ENCODE measurements around the gene GCSH.

The GCSH gene

DNA sequence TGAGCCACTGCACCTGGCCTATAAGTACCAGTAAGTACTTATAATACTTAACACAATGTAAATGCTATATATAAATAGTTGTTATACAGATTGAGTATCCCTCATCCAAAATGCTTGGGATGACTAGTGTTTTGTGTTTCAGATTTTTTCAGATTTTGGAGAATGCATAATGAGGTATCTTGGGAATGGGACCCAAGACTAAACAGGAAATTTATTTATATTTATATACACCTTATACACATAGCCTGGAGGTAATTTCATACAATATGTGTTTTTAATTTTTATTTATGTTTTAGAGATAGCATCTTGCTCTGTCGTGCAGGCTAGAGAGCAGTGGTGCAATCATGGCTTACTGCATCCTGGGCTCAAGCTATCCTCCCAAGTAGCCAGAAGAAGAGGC, 9.8 kb upstream of the GCSH start:
- Histone ChIP-seq H3K4me3 (ENCODE audit: low read length in 2 of 2) (no peak overlapping the region), H3K27me3 (ENCODE audit: control insufficient read depth in 2 of 2, insufficient read depth in 2 of 2, low read length in 2 of 2) (no peaks in the 10 kb centered on the region), H3K27ac (ENCODE audit: low read depth in 2 of 2, low read length in 2 of 2) (no peak overlapping the region), H3K9me3 (ENCODE audit: control insufficient read depth in 2 of 2, low read length in 2 of 2) (no peaks in the 10 kb centered on the region), H3K36me3 (ENCODE audit: control insufficient read depth in 2 of 2, insufficient read depth in 2 of 2, low read length in 2 of 2) (no peaks in the 10 kb centered on the region), H3K4me1 (ENCODE audit: control insufficient read depth in 2 of 2, insufficient read depth in 2 of 2, low read length in 2 of 2) (no peaks in the 10 kb centered on the region), H3K9ac (ENCODE audit: low read depth in 1 of 2, low read length in 2 of 2) (no peak overlapping the region)

- Histone ChIP-seq H3K9me3 (ENCODE audit: control insufficient read depth in 2 of 2, low read length in 2 of 2) (no peaks in the 10 kb centered on the region), H3K4me3 (ENCODE audit: low read length in 2 of 2) (no peak overlapping the region), H3K4me1 (ENCODE audit: control insufficient read depth in 2 of 2, insufficient read depth in 2 of 2, low read length in 2 of 2) (peaks cover 3 to 5% of the 10 kb centered on the region in 2 donors), H3K27ac (ENCODE audit: low read depth in 2 of 2, low read length in 2 of 2) (no peak overlapping the region), H3K9ac (ENCODE audit: low read depth in 1 of 2, low read length in 2 of 2) (no peak overlapping the region), H3K36me3 (ENCODE audit: control insufficient read depth in 2 of 2, insufficient read depth in 2 of 2, low read length in 2 of 2) (no peaks in the 10 kb centered on the region), H3K27me3 (ENCODE audit: control insufficient read depth in 2 of 2, insufficient read depth in 2 of 2, low read length in 2 of 2) (no peaks in the 10 kb centered on the region)
These were observed 5.5 kb upstream of the GCSH start for GRCh38 chr16:81101702-81102101.

DNA sequence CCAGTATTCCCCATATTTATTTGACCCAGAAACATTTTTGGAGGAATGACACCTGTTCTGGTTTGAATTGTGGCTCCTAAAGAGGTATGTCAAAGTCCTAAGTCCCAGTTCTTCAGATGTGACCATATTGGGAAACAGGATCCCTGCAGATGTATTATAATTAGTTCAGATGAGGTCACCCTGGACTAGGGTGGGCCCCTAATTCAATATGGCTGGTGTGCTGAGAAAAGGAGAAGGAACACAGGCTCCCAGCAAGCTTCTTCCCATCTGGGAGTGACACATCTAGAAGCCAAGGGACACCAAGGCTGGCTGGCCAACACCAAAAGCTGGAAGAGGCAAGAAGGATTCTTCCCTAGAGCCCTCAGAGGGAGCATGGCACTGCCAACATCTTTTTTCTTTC, 3.8 kb upstream of the GCSH start:
- H3K9me3 ChIP-seq (ENCODE audit: control insufficient read depth in 2 of 2, low read length in 2 of 2): no peaks in the 10 kb centered on the region
- no peak overlapping the region for H3K4me3 ChIP-seq (ENCODE audit: low read length in 2 of 2)
- H3K4me1 ChIP-seq (ENCODE audit: control insufficient read depth in 2 of 2, insufficient read depth in 2 of 2, low read length in 2 of 2): peaks cover 3 to 7% of the 10 kb centered on the region in 2 donors
- H3K36me3 ChIP-seq (ENCODE audit: control insufficient read depth in 2 of 2, insufficient read depth in 2 of 2, low read length in 2 of 2): no peaks in the 10 kb centered on the region
- H3K27me3 ChIP-seq (ENCODE audit: control insufficient read depth in 2 of 2, insufficient read depth in 2 of 2, low read length in 2 of 2): no peaks in the 10 kb centered on the region
- H3K9ac ChIP-seq (ENCODE audit: low read depth in 1 of 2, low read length in 2 of 2): no peak overlapping the region
- H3K27ac ChIP-seq (ENCODE audit: low read depth in 2 of 2, low read length in 2 of 2): no peak overlapping the region

GRCh38 chr16:81097230-81097629, 1.0 kb upstream of the GCSH start:
- no peak overlapping the region for H3K9ac ChIP-seq (ENCODE audit: low read depth in 1 of 2, low read length in 2 of 2)
- peaks cover 3 to 7% of the 10 kb centered on the region in 2 donors for H3K4me1 ChIP-seq (ENCODE audit: control insufficient read depth in 2 of 2, insufficient read depth in 2 of 2, low read length in 2 of 2)
- H3K9me3 ChIP-seq (ENCODE audit: control insufficient read depth in 2 of 2, low read length in 2 of 2): no peaks in the 10 kb centered on the region
- H3K36me3 ChIP-seq (ENCODE audit: control insufficient read depth in 2 of 2, insufficient read depth in 2 of 2, low read length in 2 of 2): no peaks in the 10 kb centered on the region
- H3K4me3 ChIP-seq (ENCODE audit: low read length in 2 of 2): peak overlapping the region; percentile 62 to 71
- H3K27me3 ChIP-seq (ENCODE audit: control insufficient read depth in 2 of 2, insufficient read depth in 2 of 2, low read length in 2 of 2): no peaks in the 10 kb centered on the region
- H3K27ac ChIP-seq (ENCODE audit: low read depth in 2 of 2, low read length in 2 of 2): peak overlapping the region; percentile 61 to 84

- Histone ChIP-seq H3K36me3 (ENCODE audit: control insufficient read depth in 2 of 2, insufficient read depth in 2 of 2, low read length in 2 of 2) (no peaks in the 10 kb centered on the region), H3K9me3 (ENCODE audit: control insufficient read depth in 2 of 2, low read length in 2 of 2) (no peaks in the 10 kb centered on the region), H3K4me1 (ENCODE audit: control insufficient read depth in 2 of 2, insufficient read depth in 2 of 2, low read length in 2 of 2) (peaks cover 3 to 7% of the 10 kb centered on the region in 2 donors), H3K27ac (ENCODE audit: low read depth in 2 of 2, low read length in 2 of 2) (peak overlapping the region; percentile 61 to 84), H3K27me3 (ENCODE audit: control insufficient read depth in 2 of 2, insufficient read depth in 2 of 2, low read length in 2 of 2) (no peaks in the 10 kb centered on the region), H3K9ac (ENCODE audit: low read depth in 1 of 2, low read length in 2 of 2) (peak overlapping the region in 1 of 2 donors; percentile 1), H3K4me3 (ENCODE audit: low read length in 2 of 2) (peak overlapping the region; percentile 62 to 71)
These were observed 567 bp upstream of the GCSH start for GRCh38 chr16:81096715-81097208.

DNA sequence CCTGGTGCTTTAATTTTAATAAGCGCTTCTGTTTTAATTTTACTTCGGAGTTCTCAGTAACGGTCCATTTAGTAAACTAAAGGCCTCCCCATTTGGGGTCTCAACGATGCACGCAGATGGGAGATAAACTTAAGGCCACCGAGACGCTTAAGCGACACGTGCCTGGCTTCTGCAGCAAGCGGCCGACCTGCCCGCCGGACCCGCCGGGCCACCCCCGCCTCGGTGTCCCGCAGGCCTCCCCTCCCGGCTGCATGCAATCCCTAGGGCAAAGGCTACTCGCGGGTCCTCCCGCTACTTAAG, 592 bp downstream of the GCSH start:
- Histone ChIP-seq H3K9ac (ENCODE audit: low read depth in 1 of 2, low read length in 2 of 2) (peak overlapping the region; percentile 63 to 67), H3K9me3 (ENCODE audit: control insufficient read depth in 2 of 2, low read length in 2 of 2) (no peaks in the 10 kb centered on the region), H3K27ac (ENCODE audit: low read depth in 2 of 2, low read length in 2 of 2) (peak overlapping the region; percentile 52 to 58), H3K36me3 (ENCODE audit: control insufficient read depth in 2 of 2, insufficient read depth in 2 of 2, low read length in 2 of 2) (no peaks in the 10 kb centered on the region), H3K4me3 (ENCODE audit: low read length in 2 of 2) (peak overlapping the region; percentile 77 to 78), H3K4me1 (ENCODE audit: control insufficient read depth in 2 of 2, insufficient read depth in 2 of 2, low read length in 2 of 2) (peaks cover 3 to 7% of the 10 kb centered on the region in 2 donors), H3K27me3 (ENCODE audit: control insufficient read depth in 2 of 2, insufficient read depth in 2 of 2, low read length in 2 of 2) (no peaks in the 10 kb centered on the region)

DNA sequence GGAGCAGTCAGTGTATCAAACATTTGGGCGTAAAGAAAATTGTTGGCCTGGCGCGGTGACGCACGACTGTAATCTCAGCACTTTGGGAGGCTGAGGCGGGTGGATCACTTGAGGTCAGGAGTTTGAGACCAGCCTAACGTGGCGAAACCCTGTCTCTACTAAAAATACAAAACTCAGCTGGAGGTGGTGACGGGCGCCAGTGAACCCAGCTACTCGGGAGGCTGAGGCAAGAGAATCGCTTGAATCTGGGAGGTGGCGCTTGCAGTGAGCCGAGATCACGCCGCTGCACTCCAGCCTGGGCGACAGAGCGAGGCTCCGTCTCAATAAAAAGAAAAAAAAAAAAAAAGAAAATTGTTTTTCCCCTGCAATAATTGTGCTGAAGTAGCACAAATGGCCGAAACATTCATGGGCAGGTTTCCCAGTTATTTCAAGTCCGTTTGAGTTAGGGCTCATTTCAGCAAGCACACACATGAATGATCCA, 1.4 kb downstream of the GCSH start:
- H3K27me3 ChIP-seq (ENCODE audit: control insufficient read depth in 2 of 2, insufficient read depth in 2 of 2, low read length in 2 of 2): no peaks in the 10 kb centered on the region
- H3K4me1 ChIP-seq (ENCODE audit: control insufficient read depth in 2 of 2, insufficient read depth in 2 of 2, low read length in 2 of 2): peaks cover 3 to 7% of the 10 kb centered on the region in 2 donors
- no peaks in the 10 kb centered on the region for H3K36me3 ChIP-seq (ENCODE audit: control insufficient read depth in 2 of 2, insufficient read depth in 2 of 2, low read length in 2 of 2)
- H3K27ac ChIP-seq (ENCODE audit: low read depth in 2 of 2, low read length in 2 of 2): no peak overlapping the region
- peak overlapping the region in 1 of 2 donors; percentile 78 for H3K4me3 ChIP-seq (ENCODE audit: low read length in 2 of 2)
- no peaks in the 10 kb centered on the region for H3K9me3 ChIP-seq (ENCODE audit: control insufficient read depth in 2 of 2, low read length in 2 of 2)
- H3K9ac ChIP-seq (ENCODE audit: low read depth in 1 of 2, low read length in 2 of 2): no peak overlapping the region

- no peaks in the 10 kb centered on the region for H3K4me1 ChIP-seq (ENCODE audit: control insufficient read depth in 2 of 2, insufficient read depth in 2 of 2, low read length in 2 of 2)
- no peak overlapping the region for H3K4me3 ChIP-seq (ENCODE audit: low read length in 2 of 2)
- no peak overlapping the region for H3K9ac ChIP-seq (ENCODE audit: low read depth in 1 of 2, low read length in 2 of 2)
- no peaks in the 10 kb centered on the region for H3K9me3 ChIP-seq (ENCODE audit: control insufficient read depth in 2 of 2, low read length in 2 of 2)
- H3K27ac ChIP-seq (ENCODE audit: low read depth in 2 of 2, low read length in 2 of 2): no peak overlapping the region
- H3K36me3 ChIP-seq (ENCODE audit: control insufficient read depth in 2 of 2, insufficient read depth in 2 of 2, low read length in 2 of 2): no peaks in the 10 kb centered on the region
- H3K27me3 ChIP-seq (ENCODE audit: control insufficient read depth in 2 of 2, insufficient read depth in 2 of 2, low read length in 2 of 2): no peaks in the 10 kb centered on the region
These were observed 7.4 kb downstream of the GCSH start for GRCh38 chr16:81088836-81089235.

DNA sequence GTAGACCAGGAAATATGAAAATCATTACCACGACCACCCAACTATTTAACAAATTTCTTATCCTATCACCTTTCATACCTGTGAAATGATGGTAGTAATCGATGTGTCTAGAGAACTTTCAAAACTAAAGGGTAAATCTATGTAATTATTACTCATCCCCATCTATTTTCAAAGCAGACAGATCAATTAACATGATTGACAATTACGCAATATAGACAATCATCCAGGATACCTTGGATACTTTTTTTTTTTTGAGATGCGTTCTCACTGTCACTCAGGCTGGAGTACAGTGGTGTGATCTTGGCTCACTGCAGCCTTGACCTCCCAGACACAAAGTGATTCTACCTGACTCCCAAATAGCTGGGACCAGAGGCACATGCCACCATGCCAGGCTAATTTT, 15.2 kb downstream of the GCSH start:
- Histone ChIP-seq H3K9ac (ENCODE audit: low read depth in 1 of 2, low read length in 2 of 2) (no peak overlapping the region), H3K9me3 (ENCODE audit: control insufficient read depth in 2 of 2, low read length in 2 of 2) (no peaks in the 10 kb centered on the region), H3K4me3 (ENCODE audit: low read length in 2 of 2) (no peak overlapping the region), H3K4me1 (ENCODE audit: control insufficient read depth in 2 of 2, insufficient read depth in 2 of 2, low read length in 2 of 2) (peaks cover 2 to 6% of the 10 kb centered on the region in 2 donors), H3K36me3 (ENCODE audit: control insufficient read depth in 2 of 2, insufficient read depth in 2 of 2, low read length in 2 of 2) (no peaks in the 10 kb centered on the region), H3K27ac (ENCODE audit: low read depth in 2 of 2, low read length in 2 of 2) (no peak overlapping the region), H3K27me3 (ENCODE audit: control insufficient read depth in 2 of 2, insufficient read depth in 2 of 2, low read length in 2 of 2) (no peaks in the 10 kb centered on the region)

GRCh38 chr16:81080233-81080632, 16.0 kb downstream of the GCSH start:
- H3K36me3 ChIP-seq (ENCODE audit: control insufficient read depth in 2 of 2, insufficient read depth in 2 of 2, low read length in 2 of 2): no peaks in the 10 kb centered on the region
- H3K4me3 ChIP-seq (ENCODE audit: low read length in 2 of 2): no peak overlapping the region
- H3K9ac ChIP-seq (ENCODE audit: low read depth in 1 of 2, low read length in 2 of 2): no peak overlapping the region
- H3K9me3 ChIP-seq (ENCODE audit: control insufficient read depth in 2 of 2, low read length in 2 of 2): no peaks in the 10 kb centered on the region
- H3K4me1 ChIP-seq (ENCODE audit: control insufficient read depth in 2 of 2, insufficient read depth in 2 of 2, low read length in 2 of 2): peaks cover 2 to 6% of the 10 kb centered on the region in 2 donors
- H3K27me3 ChIP-seq (ENCODE audit: control insufficient read depth in 2 of 2, insufficient read depth in 2 of 2, low read length in 2 of 2): no peaks in the 10 kb centered on the region
- no peak overlapping the region for H3K27ac ChIP-seq (ENCODE audit: low read depth in 2 of 2, low read length in 2 of 2)
